HG02623 (cell line): Measurements from ENCODE around the gene CRB3.
"Not testable (repeated sequence)": the region's sequence is repeated elsewhere in the genome, so short reads cannot be mapped to it uniquely, and the experiment has no call there.

ENCODE experiments used
- ATAC-seq: cut with Tn5 transposase; IDR thresholded peaks from one replicate; pipeline ENCODE4 v1.9.1; 2021; ENCODE audit warnings: moderate library complexity; ENCODE audit not compliant: unreplicated experiment

Gene CRB3

DNA sequence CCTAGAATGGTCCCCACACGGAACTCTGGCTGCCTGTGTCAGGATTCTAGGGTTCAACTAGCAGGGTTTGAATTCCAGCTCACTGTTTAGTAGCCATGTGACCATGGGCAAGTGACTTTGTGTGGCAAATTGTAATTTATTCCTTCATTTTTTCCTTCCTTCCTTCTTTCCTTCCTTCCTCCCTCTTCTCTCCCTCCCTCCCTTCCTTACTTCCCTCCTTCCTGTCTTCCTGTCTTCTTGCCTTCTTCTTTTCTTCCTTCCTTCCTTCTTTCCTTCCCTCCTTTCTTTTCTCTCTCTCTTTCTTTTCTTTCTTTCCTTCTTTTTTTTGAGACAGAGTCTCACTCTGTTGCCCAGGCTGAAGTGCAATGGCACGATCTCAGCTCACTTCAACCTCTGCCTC lies 26.1 kb downstream of the CRB3 start:
- ATAC-seq = no peak

- no peak for ATAC-seq
Observed at GRCh38 chr19:6491802-6492592, 27.9 kb downstream of the CRB3 start.

DNA sequence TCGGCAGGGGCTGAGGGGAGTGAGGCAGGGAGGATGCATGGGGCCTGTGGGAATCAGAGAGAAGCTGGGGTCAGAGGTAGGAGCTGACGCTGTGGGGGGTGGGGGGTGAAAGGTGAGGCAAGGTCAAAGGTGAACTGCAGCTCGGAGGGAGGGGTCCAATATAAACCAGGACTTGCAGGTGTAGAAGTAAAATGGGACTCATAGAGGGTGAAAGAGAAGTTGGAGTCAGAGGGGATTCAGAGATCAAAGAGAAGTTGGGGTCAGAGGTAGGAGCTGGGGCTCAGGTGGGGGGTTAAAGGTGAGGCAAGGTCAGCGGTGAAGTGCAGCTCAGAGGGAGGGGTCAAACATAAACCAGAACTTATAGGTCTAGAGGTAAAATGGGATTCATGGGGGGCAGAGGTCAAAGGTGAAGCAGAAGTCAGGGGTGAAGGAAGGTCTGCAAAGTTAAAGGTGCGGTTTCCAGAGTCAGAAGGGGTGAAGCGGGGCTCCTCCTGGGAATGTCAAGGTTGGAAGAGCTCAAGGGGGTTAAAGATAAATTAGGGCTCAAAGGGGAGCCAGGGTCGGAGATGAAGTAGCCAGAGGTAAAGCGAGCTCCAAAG lies 30.5 kb downstream of the CRB3 start:
- ATAC-seq = no peak

DNA sequence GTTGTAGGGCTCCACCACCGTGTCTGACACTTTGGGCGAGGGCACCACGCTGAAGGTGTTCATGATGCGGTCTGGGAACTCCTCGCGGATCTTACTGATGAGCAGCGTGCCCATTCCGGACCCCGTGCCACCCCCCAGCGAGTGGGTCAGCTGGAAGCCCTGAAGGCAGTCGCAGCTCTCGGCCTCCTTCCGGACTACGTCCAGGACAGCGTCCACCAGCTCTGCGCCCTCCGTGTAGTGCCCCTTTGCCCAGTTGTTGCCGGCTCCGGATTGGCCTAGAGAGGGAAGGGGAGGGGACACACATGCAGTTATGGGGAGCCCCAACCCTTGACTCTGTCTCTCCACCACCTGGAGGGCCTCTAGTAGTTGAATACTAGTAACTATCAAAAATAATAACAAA lies 31.9 kb downstream of the CRB3 start:
- no peak for ATAC-seq

- no peak for ATAC-seq
Observed at GRCh38 chr19:6498294-6499036, 34.4 kb downstream of the CRB3 start.

GRCh38 chr19:6499052-6499790 lies 35.1 kb downstream of the CRB3 start:
- ATAC-seq = no peak

- no peak for ATAC-seq
Observed at GRCh38 chr19:6500837-6501739, 37.0 kb downstream of the CRB3 start.

DNA sequence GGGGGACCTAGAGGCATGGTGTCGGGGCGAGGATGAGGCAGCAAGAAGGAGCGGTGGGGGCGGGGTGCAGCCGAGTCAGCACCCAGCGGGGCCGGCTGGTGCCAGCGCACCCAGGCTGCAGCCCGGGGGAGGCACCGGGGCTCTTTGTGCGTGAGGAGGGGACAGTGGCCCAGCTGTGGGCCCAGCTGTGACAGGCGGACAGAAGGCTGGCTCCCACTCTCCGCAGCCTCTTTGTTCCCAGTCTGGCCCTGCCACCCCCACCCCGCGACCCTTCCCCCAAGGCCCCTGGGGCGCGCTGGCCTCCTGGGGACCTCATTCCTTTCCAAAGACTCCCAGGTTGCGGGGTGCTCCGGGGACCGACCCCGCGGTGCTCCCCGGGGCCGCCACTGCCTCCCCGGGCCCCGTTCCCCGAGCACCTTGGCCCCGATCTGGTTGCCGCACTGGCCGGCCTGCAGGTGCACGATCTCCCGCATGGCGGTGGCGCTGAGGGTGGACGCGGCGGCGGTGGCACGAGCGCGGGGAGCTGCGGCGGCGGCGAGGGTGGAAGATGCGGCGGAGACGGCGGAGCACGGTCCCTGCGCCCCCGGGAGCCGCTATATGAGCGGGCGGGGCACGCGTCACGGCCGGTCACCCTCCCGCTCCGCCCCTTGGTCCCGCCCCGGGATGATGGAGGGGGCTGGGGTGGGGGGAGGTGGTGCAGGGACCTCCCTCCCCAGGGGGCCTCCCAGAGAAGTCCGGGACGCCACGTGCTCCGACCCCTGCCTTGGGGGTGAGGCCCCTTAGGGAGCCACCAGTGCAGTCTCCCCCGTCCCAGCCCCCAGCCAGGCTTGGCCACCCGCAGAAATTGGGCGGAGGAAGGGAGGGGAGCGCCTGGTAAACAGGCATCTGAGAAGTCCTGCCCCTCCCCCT lies 37.9 kb downstream of the CRB3 start, which contains the start of gene TUBB4A:
Gene TUBB4A, minus strand, starts transcription at position 570 of the 909 bp plus-strand sequence. Its CDS starts 97 bp downstream, at position 473.
- ATAC-seq = no peak

GRCh38 chr19:6503407-6504201 lies 39.5 kb downstream of the CRB3 start:
- no peak for ATAC-seq

DNA sequence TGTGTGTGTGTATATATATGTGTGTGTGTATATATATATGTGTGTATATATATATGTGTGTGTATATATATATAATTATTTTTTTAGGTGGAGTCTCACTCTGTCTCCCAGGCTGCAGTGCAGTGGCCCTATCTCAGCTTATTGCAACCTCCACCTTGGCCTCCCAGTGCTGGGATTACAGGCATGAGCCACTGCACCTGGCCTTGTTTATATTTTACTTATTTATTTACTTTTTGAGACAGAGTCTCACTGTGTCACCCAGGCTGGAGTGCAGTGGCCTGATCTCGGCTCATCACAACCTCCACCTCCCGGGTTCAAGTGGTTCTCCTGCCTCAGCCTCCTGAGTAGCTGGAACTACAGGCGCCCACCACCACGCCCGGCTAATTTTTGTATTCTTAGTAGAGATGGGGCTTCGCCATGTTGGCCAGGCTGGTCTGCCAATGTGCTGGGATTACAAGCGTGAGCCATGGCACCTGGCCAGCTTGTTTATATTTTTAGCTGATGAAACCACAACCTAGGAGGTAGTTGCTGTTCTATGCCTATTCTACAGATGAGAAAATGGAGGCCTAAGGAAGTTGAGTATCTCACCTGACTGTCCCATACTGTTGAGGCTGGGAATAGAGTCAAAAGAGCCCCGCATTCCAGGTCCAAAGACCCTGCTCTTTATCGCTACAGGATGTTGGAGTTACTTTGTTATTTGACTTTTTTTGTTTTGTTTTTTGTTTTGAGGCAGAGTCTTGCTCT lies 44.1 kb downstream of the CRB3 start:
- not testable (repeated sequence) for ATAC-seq

GRCh38 chr19:6509118-6509971 lies 45.3 kb downstream of the CRB3 start:
- no peak for ATAC-seq

DNA sequence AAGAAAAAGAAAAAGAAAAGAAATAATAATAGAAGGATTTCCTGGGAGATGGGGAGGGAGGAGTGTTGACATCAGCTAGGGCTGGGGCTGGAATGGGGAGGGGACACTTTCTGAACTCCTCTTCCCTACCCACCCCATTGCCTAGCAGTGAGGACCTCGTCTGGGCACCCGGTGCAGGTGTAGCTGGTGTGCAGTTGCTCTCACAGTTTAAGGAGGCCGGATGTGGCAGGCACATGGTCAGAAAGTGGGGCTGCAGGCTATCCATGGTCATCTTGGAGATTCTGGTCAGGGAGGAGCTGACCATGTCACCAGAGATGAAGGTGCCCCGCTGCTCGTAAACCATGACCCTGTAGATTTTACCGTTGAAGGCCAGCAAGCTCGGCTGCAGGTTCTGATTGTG lies 46.5 kb downstream of the CRB3 start:
- ATAC-seq = no peak

GRCh38 chr19:6514089-6514488 lies 50.0 kb downstream of the CRB3 start:
- ATAC-seq = no peak

DNA sequence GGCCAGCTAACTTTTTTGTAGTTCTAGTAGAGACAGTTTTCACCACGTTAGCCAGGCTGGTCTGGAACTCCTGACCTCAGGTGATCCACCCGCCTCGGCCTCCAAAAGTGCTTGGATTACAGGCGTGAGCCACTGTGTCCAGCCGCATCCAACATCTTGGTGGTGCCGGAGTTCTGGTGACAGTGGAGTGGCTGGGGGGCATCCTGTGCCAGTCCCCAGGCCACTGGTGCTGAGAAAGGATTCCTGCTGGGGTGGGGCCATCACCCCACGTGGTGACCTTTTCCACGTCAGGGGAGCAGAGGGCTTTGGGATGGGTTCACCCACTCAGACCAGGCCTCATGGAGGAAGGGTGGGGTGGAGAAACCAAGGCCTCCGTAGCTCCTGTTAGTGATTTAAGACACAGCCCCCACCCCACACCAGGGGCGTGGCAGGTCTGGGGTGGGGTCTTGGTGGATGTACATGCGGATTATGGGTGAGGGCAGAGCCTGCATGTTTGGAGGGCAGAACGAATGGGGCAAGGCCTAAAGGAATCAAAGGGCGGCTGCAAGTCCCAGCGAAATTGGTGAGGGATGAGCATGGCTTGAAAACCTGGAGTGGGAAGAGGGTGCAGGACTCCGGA lies 51.0 kb downstream of the CRB3 start:
- ATAC-seq = no peak

- peak; percentile 42 for ATAC-seq
Observed at GRCh38 chr19:6516018-6516658, 52.1 kb downstream of the CRB3 start.
